NT2/D1 (cell line): Measurements from ENCODE around the gene SUPT7L.

Experiments
- SUZ12 ChIP-seq: IDR thresholded peaks from 2 replicates; pipeline ENCODE4 v1.6.1; 2011; ENCODE audit not compliant: insufficient read length, insufficient read depth; ENCODE audit errors: extremely low read depth
- ZNF274 ChIP-seq: IDR thresholded peaks from 2 replicates; pipeline ENCODE4 v1.6.1; 2011; ENCODE audit warnings: mild to moderate bottlenecking, low read depth, low read length

DNA sequence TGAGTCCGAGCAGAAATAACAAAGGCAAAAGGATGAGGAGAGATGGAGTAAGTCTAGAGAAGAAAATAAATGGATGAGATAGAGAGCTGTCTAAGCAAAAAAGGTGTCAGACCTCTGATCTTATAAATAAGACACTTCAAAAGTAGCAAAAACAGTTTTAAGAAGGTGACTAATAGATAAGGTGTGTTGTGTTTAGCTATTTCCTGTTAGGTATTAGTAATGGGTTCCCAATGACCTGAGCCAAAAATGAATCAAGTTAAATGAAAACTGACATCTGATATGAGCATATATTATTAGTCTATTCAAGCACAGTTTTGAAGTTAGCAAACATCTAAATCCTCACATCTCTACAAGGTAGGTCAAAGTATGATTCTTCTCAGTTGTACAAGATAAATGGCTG is 10.6 kb downstream of the SUPT7L start:
- TF ChIP-seq ZNF274: no peak
- no peak for TF ChIP-seq SUZ12
